A673 (cell line): Measurements from ENCODE around the gene ARHGAP15. TPM values are rescaled to one million over a fixed set of nuclear protein-coding genes. Genes with fewer than 3 reads are reported as not detected.

Source experiments
- BruUV-seq: library from RNA; stranded (reverse); fragments of 400-500 nt; replicated peaks from 2 replicates; lab custom pipeline; 2021; lab: Mats Ljungman, UMichigan
- CTCF ChIA-PET: fragments of 300-600 bp; sonication (Branson Sonifier 250); formaldehyde crosslinking; loops from one replicate; lab custom pipeline; 2022; ENCODE audit warnings: antibody characterized with exemption; lab: Charles Lee
- POLR2A ChIA-PET: fragments of 300-600 bp; sonication (Branson Sonifier 250); formaldehyde crosslinking; loops from one replicate; lab custom pipeline; 2022; ENCODE audit warnings: antibody characterized with exemption; ENCODE audit not compliant: low non-redundant PET; lab: Charles Lee
- DNase-seq: peaks from one replicate; pipeline ENCODE4 v3.0.0-alpha.2; 2015; ENCODE audit warnings: low spot score
- H3K27ac ChIP-seq: fragments of 200-600 bp; sonication (generic); 2 replicates; pipeline ENCODE4 v1.5.1; 2016; ENCODE audit warnings: mixed run types, low read depth, mild to moderate bottlenecking, mixed read lengths, antibody characterized with exemption, low read length; ENCODE audit not compliant: poor library complexity, severe bottlenecking
- H3K27me3 ChIP-seq: fragments of 200-600 bp; sonication (generic); replicated peaks from 2 replicates; pipeline ENCODE4 v1.6.1; 2017; ENCODE audit warnings: mixed run types, low read depth, mild to moderate bottlenecking, mixed read lengths, antibody characterized with exemption, low read length; ENCODE audit not compliant: insufficient read depth, poor library complexity
- H3K36me3 ChIP-seq: fragments of 200-600 bp; sonication (generic); 2 replicates; pipeline ENCODE4 v1.6.1; 2016; ENCODE audit warnings: mixed run types, mild to moderate bottlenecking, mixed read lengths, antibody characterized with exemption, low read length; ENCODE audit not compliant: insufficient read depth, poor library complexity, severe bottlenecking
- H3K4me1 ChIP-seq: fragments of 200-600 bp; sonication (generic); 2 replicates; pipeline ENCODE4 v1.6.1; 2017; ENCODE audit warnings: mixed run types, mild to moderate bottlenecking, mixed read lengths, antibody characterized with exemption, low read length; ENCODE audit not compliant: insufficient read depth, poor library complexity, severe bottlenecking
- H3K4me3 ChIP-seq: fragments of 200-600 bp; sonication (generic); 2 replicates; pipeline ENCODE4 v1.5.1; 2016; ENCODE audit warnings: low read depth, mixed run types, mild to moderate bottlenecking, mixed read lengths, low read length; ENCODE audit not compliant: poor library complexity, severe bottlenecking
- H3K9me3 ChIP-seq: fragments of 200-600 bp; sonication (generic); 2 replicates; pipeline ENCODE4 v1.6.1; 2016; ENCODE audit warnings: mixed run types, low read depth, mild to moderate bottlenecking, mixed read lengths, antibody characterized with exemption, low read length; ENCODE audit not compliant: poor library complexity, severe bottlenecking
- CTCF ChIP-seq: fragments of 300-800, 200-600 bp; sonication (generic); conservative IDR thresholded peaks from 2 replicates; pipeline ENCODE4 v1.5.1; 2017; ENCODE audit warnings: low read depth, mild to moderate bottlenecking, antibody characterized with exemption, low read length, moderate library complexity, mixed read lengths
- EZH2 ChIP-seq: fragments of 200-600 bp; sonication (generic); IDR thresholded peaks from 2 replicates; pipeline ENCODE4 v1.6.1; 2017; ENCODE audit warnings: borderline replicate concordance, low read depth, mild to moderate bottlenecking, mixed read lengths, antibody characterized with exemption, low read length; ENCODE audit not compliant: poor library complexity, severe bottlenecking
- intact Hi-C: fragments of 100-400 bp; cut with micrococcal nuclease; formaldehyde crosslinking; loops from one replicate; pipeline ENCODE4 v1.10.0; 2022; ENCODE audit not compliant: unreplicated experiment
- total RNA-seq: library from RNA; stranded (reverse); gene quantifications from 2 replicates; pipeline ENCODE4 v1.2.3, GENCODE V29; 2021

The ARHGAP15 gene
- total RNA-seq, 1 experiment from 2014 or later: not detected

- H3K27me3 ChIP-seq: no peaks in the 10 kb centered on the region
- no peak overlapping the region for H3K27ac ChIP-seq
- TF ChIP-seq EZH2: no peak
- no peak for TF ChIP-seq CTCF
- ChIA-PET CTCF (no interaction called here), POLR2A (interaction anchor here (0.7 kb wide), 1 partner anchor 97 kb away, joined by 4 read pairs; no protein-coding TSS in a partner anchor)
- no TSS peak for BruUV-seq
- intact Hi-C loops: no loop called here
- H3K4me1 ChIP-seq: peaks cover 33% of the 10 kb centered on the region
- H3K36me3 ChIP-seq: no peaks in the 10 kb centered on the region
- H3K4me3 ChIP-seq: no peak overlapping the region
- DNase-seq: no peak
- H3K9me3 ChIP-seq: no peaks in the 10 kb centered on the region
Observed at GRCh38 chr2:143455317-143455716, 326.1 kb downstream of the ARHGAP15 start.

- BruUV-seq: no TSS peak
- Histone ChIP-seq H3K4me3 (no peak overlapping the region), H3K36me3 (no peaks in the 10 kb centered on the region), H3K4me1 (peaks cover 5% of the 10 kb centered on the region), H3K27ac (no peak overlapping the region), H3K9me3 (no peaks in the 10 kb centered on the region), H3K27me3 (no peaks in the 10 kb centered on the region)
- CTCF ChIA-PET: no interaction called here
- no peak for DNase-seq
- TF ChIP-seq EZH2 (no peak), CTCF (no peak)
- intact Hi-C loops: no loop called here
- POLR2A ChIA-PET: no interaction called here
Observed at GRCh38 chr2:143458258-143459190, 329.3 kb downstream of the ARHGAP15 start.

GRCh38 chr2:143460382-143460781 lies 331.2 kb downstream of the ARHGAP15 start:
- no peaks in the 10 kb centered on the region for H3K27me3 ChIP-seq
- H3K4me1 ChIP-seq: peaks cover 5% of the 10 kb centered on the region
- H3K4me3 ChIP-seq: no peak overlapping the region
- ChIA-PET CTCF (no interaction called here), POLR2A (no interaction called here)
- TF ChIP-seq CTCF: no peak
- no peak for TF ChIP-seq EZH2
- no peaks in the 10 kb centered on the region for H3K36me3 ChIP-seq
- no TSS peak for BruUV-seq
- intact Hi-C loops: no loop called here
- DNase-seq: no peak
- no peaks in the 10 kb centered on the region for H3K9me3 ChIP-seq
- no peak overlapping the region for H3K27ac ChIP-seq
